ENCODE data around the gene GALNT12.

GALNT12 gene

GRCh38 chr9:98829766-98830165 is 22.3 kb downstream of the GALNT12 start:
- no peak overlapping the region for H3K4me3 ChIP-seq (ENCODE audit: low read length)
- no peak overlapping the region for H3K27ac ChIP-seq (ENCODE audit: low read length)
- H3K27me3 ChIP-seq (ENCODE audit: insufficient read depth, low read length), result no peaks in the 10 kb centered on the region
- peaks cover 5% of the 10 kb centered on the region; the same call in 1 of the 2 replicates for H3K36me3 ChIP-seq (ENCODE audit: insufficient read depth, low read depth, low read length)
- no peak overlapping the region for H3K9ac ChIP-seq (ENCODE audit: low read depth, low read length)
- no peaks in the 10 kb centered on the region for H3K4me1 ChIP-seq (ENCODE audit: insufficient read depth, low read length)
- H3K9me3 ChIP-seq (ENCODE audit: insufficient read depth, low read depth, low read length), result no peaks in the 10 kb centered on the region

- peaks cover 5% of the 10 kb centered on the region; the same call in 1 of the 2 replicates for H3K36me3 ChIP-seq (ENCODE audit: insufficient read depth, low read depth, low read length)
- no peaks in the 10 kb centered on the region for H3K4me1 ChIP-seq (ENCODE audit: insufficient read depth, low read length)
- H3K27me3 ChIP-seq (ENCODE audit: insufficient read depth, low read length), result no peaks in the 10 kb centered on the region
- H3K27ac ChIP-seq (ENCODE audit: low read length), result no peak overlapping the region
- no peak overlapping the region for H3K9ac ChIP-seq (ENCODE audit: low read depth, low read length)
- no peak overlapping the region for H3K4me3 ChIP-seq (ENCODE audit: low read length)
- no peaks in the 10 kb centered on the region for H3K9me3 ChIP-seq (ENCODE audit: insufficient read depth, low read depth, low read length)
Observed at GRCh38 chr9:98830554-98830953, 23.1 kb downstream of the GALNT12 start.

- Histone ChIP-seq H3K9ac (ENCODE audit: low read depth, low read length) (no peak overlapping the region), H3K4me1 (ENCODE audit: insufficient read depth, low read length) (no peaks in the 10 kb centered on the region), H3K27me3 (ENCODE audit: insufficient read depth, low read length) (no peaks in the 10 kb centered on the region), H3K4me3 (ENCODE audit: low read length) (no peak overlapping the region), H3K9me3 (ENCODE audit: insufficient read depth, low read depth, low read length) (no peaks in the 10 kb centered on the region), H3K27ac (ENCODE audit: low read length) (no peak overlapping the region), H3K36me3 (ENCODE audit: insufficient read depth, low read depth, low read length) (peaks cover 5% of the 10 kb centered on the region; the same call in 1 of the 2 replicates)
Observed at GRCh38 chr9:98831696-98832095, 24.2 kb downstream of the GALNT12 start.

GRCh38 chr9:98832768-98833089 is 25.3 kb downstream of the GALNT12 start:
- Histone ChIP-seq H3K4me3 (ENCODE audit: low read length) (no peak overlapping the region), H3K27me3 (ENCODE audit: insufficient read depth, low read length) (no peaks in the 10 kb centered on the region), H3K9me3 (ENCODE audit: insufficient read depth, low read depth, low read length) (no peaks in the 10 kb centered on the region), H3K36me3 (ENCODE audit: insufficient read depth, low read depth, low read length) (peaks cover 7% of the 10 kb centered on the region), H3K27ac (ENCODE audit: low read length) (no peak overlapping the region), H3K4me1 (ENCODE audit: insufficient read depth, low read length) (no peaks in the 10 kb centered on the region), H3K9ac (ENCODE audit: low read depth, low read length) (no peak overlapping the region)

- Histone ChIP-seq H3K9me3 (ENCODE audit: insufficient read depth, low read depth, low read length) (no peaks in the 10 kb centered on the region), H3K27me3 (ENCODE audit: insufficient read depth, low read length) (no peaks in the 10 kb centered on the region), H3K36me3 (ENCODE audit: insufficient read depth, low read depth, low read length) (peaks cover 10% of the 10 kb centered on the region), H3K4me3 (ENCODE audit: low read length) (no peak overlapping the region), H3K27ac (ENCODE audit: low read length) (no peak overlapping the region), H3K9ac (ENCODE audit: low read depth, low read length) (no peak overlapping the region), H3K4me1 (ENCODE audit: insufficient read depth, low read length) (0 out of 2 replicates have a peak, but pooled peaks cover 1% of the 10 kb centered on the region)
Observed at GRCh38 chr9:98833090-98833956, 25.9 kb downstream of the GALNT12 start.

- Histone ChIP-seq H3K27ac (ENCODE audit: low read length) (no peak overlapping the region), H3K4me3 (ENCODE audit: low read length) (no peak overlapping the region), H3K9me3 (ENCODE audit: insufficient read depth, low read depth, low read length) (no peaks in the 10 kb centered on the region), H3K4me1 (ENCODE audit: insufficient read depth, low read length) (0 out of 2 replicates have a peak, but pooled peaks cover 3% of the 10 kb centered on the region), H3K36me3 (ENCODE audit: insufficient read depth, low read depth, low read length) (peaks cover 19% of the 10 kb centered on the region), H3K27me3 (ENCODE audit: insufficient read depth, low read length) (no peaks in the 10 kb centered on the region), H3K9ac (ENCODE audit: low read depth, low read length) (no peak overlapping the region)
Observed at GRCh38 chr9:98834386-98834785, 26.9 kb downstream of the GALNT12 start.

DNA sequence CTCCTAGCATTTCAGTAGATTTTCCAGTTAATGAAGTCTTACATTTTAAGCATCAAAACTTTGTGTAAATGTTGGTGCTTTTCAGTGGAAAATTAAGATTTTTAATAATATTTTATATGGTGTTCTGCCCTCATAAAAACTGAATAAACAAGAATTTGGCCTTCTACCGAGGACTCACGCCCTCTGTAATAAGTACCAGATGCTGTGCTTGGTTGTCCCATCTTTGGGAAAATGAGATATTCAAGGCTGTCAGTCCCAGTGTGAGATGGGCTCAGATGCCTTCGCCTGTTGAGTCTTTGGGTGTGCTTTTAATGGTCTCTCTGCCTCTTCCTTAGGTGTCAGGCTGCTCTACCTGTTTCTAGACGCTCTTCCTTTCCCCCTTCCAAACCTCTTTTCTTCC is 28.7 kb downstream of the GALNT12 start:
- Histone ChIP-seq H3K4me3 (ENCODE audit: low read length) (no peak overlapping the region), H3K4me1 (ENCODE audit: insufficient read depth, low read length) (0 out of 2 replicates have a peak, but pooled peaks cover 3% of the 10 kb centered on the region), H3K27me3 (ENCODE audit: insufficient read depth, low read length) (no peaks in the 10 kb centered on the region), H3K9me3 (ENCODE audit: insufficient read depth, low read depth, low read length) (no peaks in the 10 kb centered on the region), H3K9ac (ENCODE audit: low read depth, low read length) (no peak overlapping the region), H3K36me3 (ENCODE audit: insufficient read depth, low read depth, low read length) (peaks cover 26% of the 10 kb centered on the region), H3K27ac (ENCODE audit: low read length) (no peak overlapping the region)

- H3K4me1 ChIP-seq (ENCODE audit: insufficient read depth, low read length), result 0 out of 2 replicates have a peak, but pooled peaks cover 3% of the 10 kb centered on the region
- no peak overlapping the region for H3K4me3 ChIP-seq (ENCODE audit: low read length)
- no peak overlapping the region for H3K9ac ChIP-seq (ENCODE audit: low read depth, low read length)
- H3K27ac ChIP-seq (ENCODE audit: low read length), result no peak overlapping the region
- no peaks in the 10 kb centered on the region for H3K9me3 ChIP-seq (ENCODE audit: insufficient read depth, low read depth, low read length)
- no peaks in the 10 kb centered on the region for H3K27me3 ChIP-seq (ENCODE audit: insufficient read depth, low read length)
- H3K36me3 ChIP-seq (ENCODE audit: insufficient read depth, low read depth, low read length), result peaks cover 27% of the 10 kb centered on the region
Observed at GRCh38 chr9:98837516-98837915, 30.0 kb downstream of the GALNT12 start.

DNA sequence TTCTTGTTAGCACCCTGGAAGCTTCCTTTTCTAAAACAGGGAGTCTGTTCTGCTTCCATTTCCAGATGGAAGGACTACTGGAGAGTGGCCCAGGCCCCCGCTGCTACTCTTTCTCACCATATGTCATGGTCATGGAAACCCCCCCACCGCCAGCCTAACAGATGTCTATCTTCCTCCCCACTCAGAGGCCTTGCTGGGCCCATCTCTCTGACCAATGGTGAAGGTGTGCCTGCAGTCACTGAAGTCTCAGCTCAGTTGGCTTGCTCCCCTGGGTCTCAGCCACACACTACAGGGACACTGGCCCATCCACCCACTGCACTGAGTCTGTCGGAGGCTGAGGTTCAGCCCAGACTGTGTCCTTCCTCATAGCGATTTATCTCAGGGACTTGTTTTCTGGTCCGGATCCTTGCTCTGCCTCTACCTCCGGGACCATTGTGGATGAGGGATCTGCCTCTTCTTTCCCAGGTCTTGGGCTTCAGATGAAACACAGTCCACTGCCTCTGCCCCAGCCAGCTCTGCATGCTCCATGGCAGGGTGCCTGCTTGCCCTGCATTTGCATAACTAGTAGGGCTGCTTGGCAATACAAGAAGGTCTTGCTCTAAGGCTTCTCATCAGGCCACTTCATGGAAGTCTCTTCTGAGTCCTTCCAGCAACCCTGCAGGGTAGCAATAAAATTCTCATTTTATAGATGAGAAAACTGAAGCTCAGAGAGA is 30.8 kb downstream of the GALNT12 start:
- Histone ChIP-seq H3K27ac (ENCODE audit: low read length) (no peak overlapping the region), H3K4me3 (ENCODE audit: low read length) (no peak overlapping the region), H3K4me1 (ENCODE audit: insufficient read depth, low read length) (0 out of 2 replicates have a peak, but pooled peaks cover 3% of the 10 kb centered on the region), H3K9me3 (ENCODE audit: insufficient read depth, low read depth, low read length) (no peaks in the 10 kb centered on the region), H3K9ac (ENCODE audit: low read depth, low read length) (no peak overlapping the region), H3K36me3 (ENCODE audit: insufficient read depth, low read depth, low read length) (peaks cover 27% of the 10 kb centered on the region), H3K27me3 (ENCODE audit: insufficient read depth, low read length) (no peaks in the 10 kb centered on the region)

DNA sequence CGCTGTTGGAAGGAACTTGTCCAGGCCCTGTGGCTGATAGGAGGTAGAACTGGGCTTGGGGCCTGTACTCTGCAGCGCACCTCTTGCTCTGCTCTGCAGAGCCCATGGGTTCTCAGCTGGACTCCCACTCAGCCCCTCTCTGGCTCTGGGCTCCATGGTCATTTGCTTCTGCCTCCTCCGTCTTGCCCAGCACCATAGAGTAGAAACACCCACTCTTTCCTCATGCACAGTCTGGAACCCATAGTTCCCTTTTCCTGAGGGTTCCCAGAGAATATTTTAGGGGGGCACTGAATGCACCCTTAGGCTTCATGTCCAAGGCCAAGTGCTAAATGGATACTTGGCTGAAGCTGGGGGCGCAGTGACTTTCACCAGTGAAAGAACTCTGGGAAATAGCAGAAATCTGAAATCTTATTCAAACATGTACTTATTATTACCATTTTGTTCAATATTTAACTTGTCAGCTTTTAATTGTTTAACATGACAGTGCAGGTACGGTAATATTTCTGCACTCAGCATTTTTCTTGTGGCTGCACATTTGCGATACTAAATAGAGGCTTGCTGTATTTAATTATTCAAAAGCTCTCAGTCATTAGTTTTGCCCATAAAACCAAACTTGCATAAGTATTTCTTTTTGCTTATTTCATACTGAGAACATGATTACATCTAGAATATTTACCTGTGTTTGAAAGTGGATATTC is 31.5 kb downstream of the GALNT12 start:
- H3K27me3 ChIP-seq (ENCODE audit: insufficient read depth, low read length), result no peaks in the 10 kb centered on the region
- peaks cover 27% of the 10 kb centered on the region for H3K36me3 ChIP-seq (ENCODE audit: insufficient read depth, low read depth, low read length)
- no peak overlapping the region for H3K27ac ChIP-seq (ENCODE audit: low read length)
- H3K9ac ChIP-seq (ENCODE audit: low read depth, low read length), result no peak overlapping the region
- H3K4me3 ChIP-seq (ENCODE audit: low read length), result no peak overlapping the region
- 0 out of 2 replicates have a peak, but pooled peaks cover 3% of the 10 kb centered on the region for H3K4me1 ChIP-seq (ENCODE audit: insufficient read depth, low read length)
- no peaks in the 10 kb centered on the region for H3K9me3 ChIP-seq (ENCODE audit: insufficient read depth, low read depth, low read length)

GRCh38 chr9:98839724-98840123 is 32.3 kb downstream of the GALNT12 start:
- no peak overlapping the region for H3K27ac ChIP-seq (ENCODE audit: low read length)
- no peak overlapping the region for H3K9ac ChIP-seq (ENCODE audit: low read depth, low read length)
- no peaks in the 10 kb centered on the region for H3K9me3 ChIP-seq (ENCODE audit: insufficient read depth, low read depth, low read length)
- no peak overlapping the region for H3K4me3 ChIP-seq (ENCODE audit: low read length)
- H3K4me1 ChIP-seq (ENCODE audit: insufficient read depth, low read length), result 0 out of 2 replicates have a peak, but pooled peaks cover 3% of the 10 kb centered on the region
- H3K27me3 ChIP-seq (ENCODE audit: insufficient read depth, low read length), result no peaks in the 10 kb centered on the region
- H3K36me3 ChIP-seq (ENCODE audit: insufficient read depth, low read depth, low read length), result peaks cover 27% of the 10 kb centered on the region
